WTC11 (cell line): ENCODE measurements around the gene TMA7. TPM values are rescaled to one million over a fixed set of nuclear protein-coding genes. Genes with fewer than 3 reads are reported as not detected.
A peak's percentile ranks its signal among the peaks of the same experiment; 100 is the strongest.

ENCODE experiments used
- ATAC-seq: fragments of 200-7000 bp; cut with Tn5 transposase; 2 replicates; pipeline ENCODE4 v1.10.0; 2021; ENCODE audit warnings: mild to moderate bottlenecking, moderate library complexity
- CTCF ChIA-PET: fragments of 300-600 bp; sonication (Branson Sonifier 250); formaldehyde crosslinking; loops from one replicate; lab custom pipeline; 2021; ENCODE audit warnings: antibody characterized with exemption; lab: Charles Lee
- POLR2A ChIA-PET: fragments of 350-600 bp; sonication (Branson Sonifier 250); formaldehyde crosslinking; loops from one replicate; lab custom pipeline; 2021; ENCODE audit warnings: antibody characterized with exemption; lab: Charles Lee
- DNase-seq: peaks from one replicate; pipeline ENCODE4 v3.0.0; 2021; ENCODE audit warnings: low spot score
- H3K27ac Mint-ChIP-seq: 2 replicates; pipeline ENCODE4 v1.8.0; 2021; ENCODE audit warnings: mixed read lengths
- H3K27me3 Mint-ChIP-seq: 2 replicates; pipeline ENCODE4 v1.8.0; 2021; ENCODE audit warnings: low read depth, mild to moderate bottlenecking, moderate library complexity, mixed read lengths
- H3K36me3 Mint-ChIP-seq: 2 replicates; pipeline ENCODE4 v1.8.0; 2021; ENCODE audit warnings: mixed read lengths
- H3K4me1 Mint-ChIP-seq: 2 replicates; pipeline ENCODE4 v1.8.0; 2022; ENCODE audit warnings: mixed read lengths
- H3K4me3 Mint-ChIP-seq: 2 replicates; pipeline ENCODE4 v1.8.0; 2021; ENCODE audit warnings: mild to moderate bottlenecking, moderate library complexity, mixed read lengths
- H3K9me3 Mint-ChIP-seq: 2 replicates; pipeline ENCODE4 v1.8.0; 2021; ENCODE audit warnings: mixed read lengths
- ATF1 ChIP-seq: sonication (generic); formaldehyde crosslinking; IDR thresholded peaks from 2 replicates; pipeline ENCODE4 v1.8.1; 2023; ENCODE audit warnings: mild to moderate bottlenecking, moderate library complexity, missing genetic modification reagents
- ESRRA ChIP-seq: sonication (generic); formaldehyde crosslinking; IDR thresholded peaks from 2 replicates; pipeline ENCODE4 v1.8.1; 2022; ENCODE audit warnings: mild to moderate bottlenecking, missing genetic modification reagents, borderline replicate concordance
- FOXK1 ChIP-seq: sonication (generic); formaldehyde crosslinking; IDR thresholded peaks from 2 replicates; pipeline ENCODE4 v1.8.0; 2022; ENCODE audit warnings: mild to moderate bottlenecking, moderate library complexity, missing genetic modification reagents
- HMGA2 ChIP-seq: fragments of 250-450 bp; sonication (Bioruptor Pico); IDR thresholded peaks from 2 replicates; pipeline ENCODE4 v1.4.0; 2021; ENCODE audit warnings: mild to moderate bottlenecking, moderate library complexity
- JUN ChIP-seq: sonication (generic); formaldehyde crosslinking; IDR thresholded peaks from 2 replicates; pipeline ENCODE4 v1.8.0; 2023; ENCODE audit warnings: mild to moderate bottlenecking, missing genetic modification reagents
- ZNF121 ChIP-seq: sonication (generic); formaldehyde crosslinking; IDR thresholded peaks from 2 replicates; pipeline ENCODE4 v1.8.0; 2023; ENCODE audit warnings: missing genetic modification reagents
- ZNF423 ChIP-seq: fragments of 250-450 bp; sonication (Bioruptor Pico); IDR thresholded peaks from 2 replicates; pipeline ENCODE4 v2.1.2; 2022; ENCODE audit warnings: mild to moderate bottlenecking, moderate library complexity
- total RNA-seq: library from RNA; stranded (reverse); gene quantifications from 3 replicates; pipeline ENCODE4 v1.2.3, GENCODE V29; 2021
- TF ChIP-seq, protein P1 (sequence below): sonication (generic); formaldehyde crosslinking; IDR thresholded peaks from 2 replicates; pipeline ENCODE4 v1.8.0; 2022; ENCODE audit warnings: mild to moderate bottlenecking, missing genetic modification reagents
- TF ChIP-seq, protein P2 (sequence below): sonication (generic); formaldehyde crosslinking; IDR thresholded peaks from 2 replicates; pipeline ENCODE4 v1.8.1; 2022; ENCODE audit warnings: low read depth, mild to moderate bottlenecking, moderate library complexity, missing genetic modification reagents, borderline replicate concordance
- TF ChIP-seq, protein P3 (sequence below): sonication (generic); formaldehyde crosslinking; IDR thresholded peaks from 2 replicates; pipeline ENCODE4 v1.8.1; 2023; ENCODE audit warnings: mild to moderate bottlenecking, missing genetic modification reagents, moderate library complexity
- TF ChIP-seq, protein P4 (sequence below): sonication (generic); formaldehyde crosslinking; IDR thresholded peaks from 2 replicates; pipeline ENCODE4 v1.8.0; 2023; ENCODE audit warnings: missing genetic modification reagents, mild to moderate bottlenecking, borderline replicate concordance
- TF ChIP-seq, protein P5 (sequence below): sonication (generic); formaldehyde crosslinking; IDR thresholded peaks from 2 replicates; pipeline ENCODE4 v1.8.0; 2023; ENCODE audit warnings: missing genetic modification reagents
- TF ChIP-seq, protein P6 (sequence below): sonication (generic); formaldehyde crosslinking; IDR thresholded peaks from 2 replicates; pipeline ENCODE4 v1.8.1; 2023; ENCODE audit warnings: mild to moderate bottlenecking, missing genetic modification reagents, borderline replicate concordance
- TF ChIP-seq, protein P7 (sequence below): sonication (generic); formaldehyde crosslinking; IDR thresholded peaks from 2 replicates; pipeline ENCODE4 v1.8.1; 2023; ENCODE audit warnings: mild to moderate bottlenecking, missing genetic modification reagents, moderate library complexity
- TF ChIP-seq, protein P8 (sequence below): sonication (generic); formaldehyde crosslinking; IDR thresholded peaks from 2 replicates; pipeline ENCODE4 v1.8.1; 2023; ENCODE audit warnings: mild to moderate bottlenecking, missing genetic modification reagents

The TMA7 gene
- total RNA-seq, 1 experiment from 2014 or later: 318 TPM

DNA sequence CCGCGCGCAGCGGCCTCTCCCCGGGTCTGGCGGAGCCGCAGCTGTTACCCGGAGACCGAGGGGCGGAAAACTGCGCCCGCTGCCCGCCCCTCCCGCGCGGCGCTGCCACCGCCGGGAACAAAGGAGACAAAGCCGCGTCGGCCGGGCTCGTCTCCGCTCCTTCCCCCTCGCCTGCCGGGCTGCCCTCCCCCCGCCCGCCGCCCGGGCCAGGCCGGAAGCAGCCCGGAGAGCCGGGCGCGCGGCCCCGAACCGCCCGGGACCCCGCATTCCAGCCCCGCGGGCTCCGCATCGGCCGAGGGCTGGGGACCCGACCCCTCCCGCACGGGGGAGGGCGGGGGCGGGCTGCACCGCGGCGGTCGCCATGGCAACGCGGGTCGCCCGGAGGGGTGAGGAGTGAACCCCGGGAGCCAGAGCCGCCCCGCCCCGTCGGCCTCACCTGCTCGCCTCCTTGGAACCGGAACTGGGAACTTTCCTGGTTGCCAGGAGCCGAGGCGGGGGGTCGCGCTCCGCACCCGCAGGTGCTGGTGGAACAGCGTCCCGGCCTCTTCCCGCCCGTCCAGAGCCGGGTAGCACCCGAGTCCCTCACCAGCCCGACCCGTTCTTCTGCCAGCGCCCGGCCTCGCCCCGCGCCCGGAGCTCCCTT is 10.6 kb upstream of the TMA7 start:
- peak; percentile 16 for ATAC-seq
- POLR2A ChIA-PET: interaction anchor here (0.9 to 3.7 kb wide), 5 partner anchors 10 to 127 kb away, joined by 3 to 15 read pairs (median 5); partner anchors contain the start of genes ATRIP, CCDC51, PFKFB4 and TMA7
- peaks cover 59% of the 10 kb centered on the region for H3K4me1 Mint-ChIP-seq
- TF ChIP-seq, protein P1, sequence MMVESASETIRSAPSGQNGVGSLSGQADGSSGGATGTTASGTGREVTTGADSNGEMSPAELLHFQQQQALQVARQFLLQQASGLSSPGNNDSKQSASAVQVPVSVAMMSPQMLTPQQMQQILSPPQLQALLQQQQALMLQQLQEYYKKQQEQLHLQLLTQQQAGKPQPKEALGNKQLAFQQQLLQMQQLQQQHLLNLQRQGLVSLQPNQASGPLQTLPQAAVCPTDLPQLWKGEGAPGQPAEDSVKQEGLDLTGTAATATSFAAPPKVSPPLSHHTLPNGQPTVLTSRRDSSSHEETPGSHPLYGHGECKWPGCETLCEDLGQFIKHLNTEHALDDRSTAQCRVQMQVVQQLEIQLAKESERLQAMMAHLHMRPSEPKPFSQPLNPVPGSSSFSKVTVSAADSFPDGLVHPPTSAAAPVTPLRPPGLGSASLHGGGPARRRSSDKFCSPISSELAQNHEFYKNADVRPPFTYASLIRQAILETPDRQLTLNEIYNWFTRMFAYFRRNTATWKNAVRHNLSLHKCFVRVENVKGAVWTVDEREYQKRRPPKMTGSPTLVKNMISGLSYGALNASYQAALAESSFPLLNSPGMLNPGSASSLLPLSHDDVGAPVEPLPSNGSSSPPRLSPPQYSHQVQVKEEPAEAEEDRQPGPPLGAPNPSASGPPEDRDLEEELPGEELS (CRISPR knock-in tag): peak; percentile 1; the same call in 1 of the 2 replicates
- TF ChIP-seq, protein P2, sequence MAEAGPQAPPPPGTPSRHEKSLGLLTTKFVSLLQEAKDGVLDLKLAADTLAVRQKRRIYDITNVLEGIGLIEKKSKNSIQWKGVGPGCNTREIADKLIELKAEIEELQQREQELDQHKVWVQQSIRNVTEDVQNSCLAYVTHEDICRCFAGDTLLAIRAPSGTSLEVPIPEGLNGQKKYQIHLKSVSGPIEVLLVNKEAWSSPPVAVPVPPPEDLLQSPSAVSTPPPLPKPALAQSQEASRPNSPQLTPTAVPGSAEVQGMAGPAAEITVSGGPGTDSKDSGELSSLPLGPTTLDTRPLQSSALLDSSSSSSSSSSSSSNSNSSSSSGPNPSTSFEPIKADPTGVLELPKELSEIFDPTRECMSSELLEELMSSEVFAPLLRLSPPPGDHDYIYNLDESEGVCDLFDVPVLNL (CRISPR knock-in tag): peak; percentile 9; the same call in 1 of the 2 replicates
- TF ChIP-seq ATF1 (CRISPR knock-in tag): no peak
- peak; percentile 79 for TF ChIP-seq ZNF423 (CRISPR knock-in tag)
- TF ChIP-seq ZNF121 (CRISPR knock-in tag): no peak
- TF ChIP-seq, protein P3, sequence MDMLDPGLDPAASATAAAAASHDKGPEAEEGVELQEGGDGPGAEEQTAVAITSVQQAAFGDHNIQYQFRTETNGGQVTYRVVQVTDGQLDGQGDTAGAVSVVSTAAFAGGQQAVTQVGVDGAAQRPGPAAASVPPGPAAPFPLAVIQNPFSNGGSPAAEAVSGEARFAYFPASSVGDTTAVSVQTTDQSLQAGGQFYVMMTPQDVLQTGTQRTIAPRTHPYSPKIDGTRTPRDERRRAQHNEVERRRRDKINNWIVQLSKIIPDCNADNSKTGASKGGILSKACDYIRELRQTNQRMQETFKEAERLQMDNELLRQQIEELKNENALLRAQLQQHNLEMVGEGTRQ (CRISPR knock-in tag): 0 out of 2 replicates have a peak, but pooled peaks have one; percentile 17
- TF ChIP-seq, protein P4, sequence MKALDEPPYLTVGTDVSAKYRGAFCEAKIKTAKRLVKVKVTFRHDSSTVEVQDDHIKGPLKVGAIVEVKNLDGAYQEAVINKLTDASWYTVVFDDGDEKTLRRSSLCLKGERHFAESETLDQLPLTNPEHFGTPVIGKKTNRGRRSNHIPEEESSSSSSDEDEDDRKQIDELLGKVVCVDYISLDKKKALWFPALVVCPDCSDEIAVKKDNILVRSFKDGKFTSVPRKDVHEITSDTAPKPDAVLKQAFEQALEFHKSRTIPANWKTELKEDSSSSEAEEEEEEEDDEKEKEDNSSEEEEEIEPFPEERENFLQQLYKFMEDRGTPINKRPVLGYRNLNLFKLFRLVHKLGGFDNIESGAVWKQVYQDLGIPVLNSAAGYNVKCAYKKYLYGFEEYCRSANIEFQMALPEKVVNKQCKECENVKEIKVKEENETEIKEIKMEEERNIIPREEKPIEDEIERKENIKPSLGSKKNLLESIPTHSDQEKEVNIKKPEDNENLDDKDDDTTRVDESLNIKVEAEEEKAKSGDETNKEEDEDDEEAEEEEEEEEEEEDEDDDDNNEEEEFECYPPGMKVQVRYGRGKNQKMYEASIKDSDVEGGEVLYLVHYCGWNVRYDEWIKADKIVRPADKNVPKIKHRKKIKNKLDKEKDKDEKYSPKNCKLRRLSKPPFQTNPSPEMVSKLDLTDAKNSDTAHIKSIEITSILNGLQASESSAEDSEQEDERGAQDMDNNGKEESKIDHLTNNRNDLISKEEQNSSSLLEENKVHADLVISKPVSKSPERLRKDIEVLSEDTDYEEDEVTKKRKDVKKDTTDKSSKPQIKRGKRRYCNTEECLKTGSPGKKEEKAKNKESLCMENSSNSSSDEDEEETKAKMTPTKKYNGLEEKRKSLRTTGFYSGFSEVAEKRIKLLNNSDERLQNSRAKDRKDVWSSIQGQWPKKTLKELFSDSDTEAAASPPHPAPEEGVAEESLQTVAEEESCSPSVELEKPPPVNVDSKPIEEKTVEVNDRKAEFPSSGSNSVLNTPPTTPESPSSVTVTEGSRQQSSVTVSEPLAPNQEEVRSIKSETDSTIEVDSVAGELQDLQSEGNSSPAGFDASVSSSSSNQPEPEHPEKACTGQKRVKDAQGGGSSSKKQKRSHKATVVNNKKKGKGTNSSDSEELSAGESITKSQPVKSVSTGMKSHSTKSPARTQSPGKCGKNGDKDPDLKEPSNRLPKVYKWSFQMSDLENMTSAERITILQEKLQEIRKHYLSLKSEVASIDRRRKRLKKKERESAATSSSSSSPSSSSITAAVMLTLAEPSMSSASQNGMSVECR: no peak; the same call in 1 of the 2 replicates
- TF ChIP-seq, protein P5, sequence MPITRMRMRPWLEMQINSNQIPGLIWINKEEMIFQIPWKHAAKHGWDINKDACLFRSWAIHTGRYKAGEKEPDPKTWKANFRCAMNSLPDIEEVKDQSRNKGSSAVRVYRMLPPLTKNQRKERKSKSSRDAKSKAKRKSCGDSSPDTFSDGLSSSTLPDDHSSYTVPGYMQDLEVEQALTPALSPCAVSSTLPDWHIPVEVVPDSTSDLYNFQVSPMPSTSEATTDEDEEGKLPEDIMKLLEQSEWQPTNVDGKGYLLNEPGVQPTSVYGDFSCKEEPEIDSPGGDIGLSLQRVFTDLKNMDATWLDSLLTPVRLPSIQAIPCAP (CRISPR knock-in tag): no peak
- TF ChIP-seq, protein P6, sequence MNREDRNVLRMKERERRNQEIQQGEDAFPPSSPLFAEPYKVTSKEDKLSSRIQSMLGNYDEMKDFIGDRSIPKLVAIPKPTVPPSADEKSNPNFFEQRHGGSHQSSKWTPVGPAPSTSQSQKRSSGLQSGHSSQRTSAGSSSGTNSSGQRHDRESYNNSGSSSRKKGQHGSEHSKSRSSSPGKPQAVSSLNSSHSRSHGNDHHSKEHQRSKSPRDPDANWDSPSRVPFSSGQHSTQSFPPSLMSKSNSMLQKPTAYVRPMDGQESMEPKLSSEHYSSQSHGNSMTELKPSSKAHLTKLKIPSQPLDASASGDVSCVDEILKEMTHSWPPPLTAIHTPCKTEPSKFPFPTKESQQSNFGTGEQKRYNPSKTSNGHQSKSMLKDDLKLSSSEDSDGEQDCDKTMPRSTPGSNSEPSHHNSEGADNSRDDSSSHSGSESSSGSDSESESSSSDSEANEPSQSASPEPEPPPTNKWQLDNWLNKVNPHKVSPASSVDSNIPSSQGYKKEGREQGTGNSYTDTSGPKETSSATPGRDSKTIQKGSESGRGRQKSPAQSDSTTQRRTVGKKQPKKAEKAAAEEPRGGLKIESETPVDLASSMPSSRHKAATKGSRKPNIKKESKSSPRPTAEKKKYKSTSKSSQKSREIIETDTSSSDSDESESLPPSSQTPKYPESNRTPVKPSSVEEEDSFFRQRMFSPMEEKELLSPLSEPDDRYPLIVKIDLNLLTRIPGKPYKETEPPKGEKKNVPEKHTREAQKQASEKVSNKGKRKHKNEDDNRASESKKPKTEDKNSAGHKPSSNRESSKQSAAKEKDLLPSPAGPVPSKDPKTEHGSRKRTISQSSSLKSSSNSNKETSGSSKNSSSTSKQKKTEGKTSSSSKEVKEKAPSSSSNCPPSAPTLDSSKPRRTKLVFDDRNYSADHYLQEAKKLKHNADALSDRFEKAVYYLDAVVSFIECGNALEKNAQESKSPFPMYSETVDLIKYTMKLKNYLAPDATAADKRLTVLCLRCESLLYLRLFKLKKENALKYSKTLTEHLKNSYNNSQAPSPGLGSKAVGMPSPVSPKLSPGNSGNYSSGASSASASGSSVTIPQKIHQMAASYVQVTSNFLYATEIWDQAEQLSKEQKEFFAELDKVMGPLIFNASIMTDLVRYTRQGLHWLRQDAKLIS: no peak
- TF ChIP-seq, protein P7, sequence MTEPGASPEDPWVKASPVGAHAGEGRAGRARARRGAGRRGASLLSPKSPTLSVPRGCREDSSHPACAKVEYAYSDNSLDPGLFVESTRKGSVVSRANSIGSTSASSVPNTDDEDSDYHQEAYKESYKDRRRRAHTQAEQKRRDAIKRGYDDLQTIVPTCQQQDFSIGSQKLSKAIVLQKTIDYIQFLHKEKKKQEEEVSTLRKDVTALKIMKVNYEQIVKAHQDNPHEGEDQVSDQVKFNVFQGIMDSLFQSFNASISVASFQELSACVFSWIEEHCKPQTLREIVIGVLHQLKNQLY: 0 out of 2 replicates have a peak, but pooled peaks have one; percentile 50
- no peak for TF ChIP-seq ESRRA (CRISPR knock-in tag)
- 0 out of 2 replicates have a peak, but pooled peaks have one; percentile 20 for TF ChIP-seq JUN
- TF ChIP-seq, protein P8, sequence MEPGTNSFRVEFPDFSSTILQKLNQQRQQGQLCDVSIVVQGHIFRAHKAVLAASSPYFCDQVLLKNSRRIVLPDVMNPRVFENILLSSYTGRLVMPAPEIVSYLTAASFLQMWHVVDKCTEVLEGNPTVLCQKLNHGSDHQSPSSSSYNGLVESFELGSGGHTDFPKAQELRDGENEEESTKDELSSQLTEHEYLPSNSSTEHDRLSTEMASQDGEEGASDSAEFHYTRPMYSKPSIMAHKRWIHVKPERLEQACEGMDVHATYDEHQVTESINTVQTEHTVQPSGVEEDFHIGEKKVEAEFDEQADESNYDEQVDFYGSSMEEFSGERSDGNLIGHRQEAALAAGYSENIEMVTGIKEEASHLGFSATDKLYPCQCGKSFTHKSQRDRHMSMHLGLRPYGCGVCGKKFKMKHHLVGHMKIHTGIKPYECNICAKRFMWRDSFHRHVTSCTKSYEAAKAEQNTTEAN (CRISPR knock-in tag): no peak
- no peak for TF ChIP-seq HMGA2
- peak; percentile 43; the same call in 1 of the 2 replicates for TF ChIP-seq FOXK1 (CRISPR knock-in tag)
- peaks cover 29% of the 10 kb centered on the region for H3K36me3 Mint-ChIP-seq
- no peaks in the 10 kb centered on the region for H3K9me3 Mint-ChIP-seq
- CTCF ChIA-PET: interaction anchor here (1.1 to 8.2 kb wide), 6 partner anchors 11 to 235 kb away, joined by 3 to 142 read pairs (median 8); partner anchors contain the start of genes CCDC51 and TMA7
- no peaks in the 10 kb centered on the region for H3K27me3 Mint-ChIP-seq
- peak overlapping the region; percentile 87 for H3K27ac Mint-ChIP-seq
- peak; percentile 86 for DNase-seq
- H3K4me3 Mint-ChIP-seq: peak overlapping the region; percentile 87
